HEK293 (cell line): ENCODE measurements around the gene TFPT.

Experiments used
- MZF1 ChIP-seq: fragments of 450-650 bp; formaldehyde crosslinking; IDR thresholded peaks from 2 replicates; pipeline ENCODE4 v1.5.1; 2017; ENCODE audit warnings: missing biosample characterization, missing genetic modification characterization, borderline replicate concordance
- ZNF830 ChIP-seq: fragments of 450-650 bp; IDR thresholded peaks from 2 replicates; pipeline ENCODE4 v1.5.0; 2018; ENCODE audit warnings: missing biosample characterization, missing genetic modification characterization, low read depth, mild to moderate bottlenecking, moderate library complexity

- TF ChIP-seq MZF1: peak; percentile 4; the same call in 1 of the 2 replicates
- no peak for TF ChIP-seq ZNF830 (tag by site-specific recombination)
Observed at GRCh38 chr19:54159352-54160181, 44.1 kb upstream of the TFPT start, which contains the start of gene LENG1.
